Measurements from ENCODE around the gene CRB1. TPM values are rescaled to one million over a fixed set of nuclear protein-coding genes. Genes with fewer than 3 reads are reported as not detected.
"Not testable (repeated sequence)": the region's sequence is repeated elsewhere in the genome, so short reads cannot be mapped to it uniquely, and the experiment has no call there.

The CRB1 gene
- total RNA-seq, 1 experiment from 2014 or later, result 0.08 TPM

DNA sequence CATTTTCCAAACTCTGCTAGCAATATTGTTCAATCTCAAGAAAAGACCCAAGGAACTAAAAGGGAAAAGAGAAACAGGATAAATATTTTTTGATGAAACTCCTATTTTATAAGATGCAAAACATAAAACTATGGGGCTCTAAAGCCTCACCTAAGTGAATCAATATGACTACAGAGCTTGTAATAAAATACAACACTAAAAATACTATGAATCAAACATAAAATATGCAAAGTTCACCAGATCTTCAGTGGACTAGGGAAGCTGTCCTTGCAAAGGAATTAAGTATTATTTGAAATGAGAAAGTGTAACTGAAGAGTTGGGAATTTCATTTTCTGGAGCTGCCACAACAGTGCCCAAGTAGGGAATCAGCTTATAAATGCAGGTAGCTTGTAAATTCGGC is 124.5 kb downstream of the CRB1 start:
- no peaks in the 10 kb centered on the region for H3K4me1 ChIP-seq

DNA sequence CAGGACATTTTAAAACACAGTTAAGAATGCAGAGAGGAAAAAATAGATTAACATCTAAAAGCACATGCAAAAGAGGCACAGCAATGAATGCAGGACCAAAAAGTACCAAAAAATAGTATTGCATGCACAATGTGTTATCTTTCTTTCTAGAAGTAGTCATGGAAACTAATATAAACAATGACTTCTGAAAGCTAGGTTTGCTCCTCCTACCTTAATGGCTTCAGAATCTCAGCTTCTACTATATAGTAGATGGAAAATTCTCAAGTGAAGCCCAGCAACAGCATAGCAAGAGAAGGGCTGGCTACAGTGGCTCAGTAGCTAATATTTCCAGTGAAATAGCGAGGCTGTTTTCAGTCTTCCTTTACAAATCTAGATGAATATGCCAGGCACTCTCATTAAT is 125.1 kb downstream of the CRB1 start:
- no peaks in the 10 kb centered on the region for H3K9me3 ChIP-seq (replicated peaks)
- no peaks in the 10 kb centered on the region for H3K27me3 ChIP-seq
- no peak for DNase-seq
- no peak overlapping the region for H3K27ac ChIP-seq
- H3K4me1 ChIP-seq, result no peaks in the 10 kb centered on the region
- H3K36me3 ChIP-seq, result no peaks in the 10 kb centered on the region
- no peak overlapping the region for H3K4me3 ChIP-seq

More for the DNA sequence above, 124.5 kb downstream of the CRB1 start:
- Histone ChIP-seq H3K27me3 (no peaks in the 10 kb centered on the region), H3K27ac (no peak overlapping the region), H3K4me3 (no peak overlapping the region), H3K36me3 (no peaks in the 10 kb centered on the region), H3K9me3 (replicated peaks) (no peaks in the 10 kb centered on the region)
- no peak for DNase-seq

DNA sequence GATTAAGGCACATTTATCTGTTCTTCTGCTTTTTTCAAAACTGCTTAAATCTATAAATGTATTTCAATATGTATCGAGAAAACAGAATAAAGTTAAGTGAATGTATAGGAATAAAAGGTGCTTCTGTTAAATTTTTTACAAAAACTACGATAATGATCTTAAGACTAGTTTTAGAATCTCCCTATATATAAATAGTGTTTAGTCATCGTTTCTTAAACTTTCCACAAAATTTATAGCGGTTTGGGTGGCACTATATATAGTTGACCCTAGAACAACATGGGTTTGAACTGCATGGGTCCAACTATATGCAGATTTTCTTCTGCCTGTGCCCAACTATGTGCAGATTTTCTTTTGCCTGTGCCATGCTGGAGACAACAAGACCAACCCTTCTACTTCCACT is 125.7 kb downstream of the CRB1 start:
- no peaks in the 10 kb centered on the region for H3K36me3 ChIP-seq
- no peaks in the 10 kb centered on the region for H3K9me3 ChIP-seq (replicated peaks)
- no peaks in the 10 kb centered on the region for H3K27me3 ChIP-seq
- H3K4me3 ChIP-seq, result no peak overlapping the region
- no peak for DNase-seq
- no peaks in the 10 kb centered on the region for H3K4me1 ChIP-seq
- no peak overlapping the region for H3K27ac ChIP-seq

DNA sequence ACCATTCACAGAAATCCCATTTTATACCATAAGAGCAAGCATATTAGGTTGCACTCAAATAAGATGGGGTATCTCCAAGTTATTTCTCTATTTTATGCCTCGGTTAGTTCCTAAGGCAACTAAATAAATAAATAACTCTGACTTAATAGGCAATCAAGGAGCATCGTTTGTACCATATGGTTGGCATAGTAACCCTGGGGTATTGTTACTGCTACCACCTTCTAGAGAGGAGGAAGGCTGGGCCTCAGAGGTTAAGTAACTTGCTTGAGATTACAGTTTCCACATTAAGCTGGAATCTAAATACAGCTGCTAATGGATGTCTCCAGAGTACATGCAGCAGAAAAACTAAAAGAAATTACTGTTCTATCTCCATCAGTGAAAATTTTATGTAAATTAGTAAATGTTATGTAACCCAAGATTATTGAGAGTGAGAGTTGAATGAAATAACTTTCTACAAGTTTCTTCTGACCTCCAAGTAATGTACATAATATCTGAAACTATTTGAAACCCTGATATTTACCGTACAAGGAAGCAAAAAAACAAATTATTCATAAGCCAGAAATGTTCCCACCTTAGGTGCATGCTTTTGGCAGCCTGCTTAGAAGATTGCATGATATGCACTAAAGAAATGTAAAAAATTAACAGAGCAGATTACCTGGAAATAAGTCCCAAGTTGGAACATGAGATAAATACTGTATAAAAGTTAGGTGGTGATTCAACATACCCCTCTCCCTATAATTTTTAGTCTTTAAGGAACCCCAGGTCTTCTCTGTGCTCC is 127.0 kb downstream of the CRB1 start:
- no peaks in the 10 kb centered on the region for H3K9me3 ChIP-seq (replicated peaks)
- H3K4me1 ChIP-seq, result no peaks in the 10 kb centered on the region
- H3K4me3 ChIP-seq, result no peak overlapping the region
- H3K36me3 ChIP-seq, result no peaks in the 10 kb centered on the region
- no peaks in the 10 kb centered on the region for H3K27me3 ChIP-seq
- no peak for DNase-seq
- no peak overlapping the region for H3K27ac ChIP-seq

DNA sequence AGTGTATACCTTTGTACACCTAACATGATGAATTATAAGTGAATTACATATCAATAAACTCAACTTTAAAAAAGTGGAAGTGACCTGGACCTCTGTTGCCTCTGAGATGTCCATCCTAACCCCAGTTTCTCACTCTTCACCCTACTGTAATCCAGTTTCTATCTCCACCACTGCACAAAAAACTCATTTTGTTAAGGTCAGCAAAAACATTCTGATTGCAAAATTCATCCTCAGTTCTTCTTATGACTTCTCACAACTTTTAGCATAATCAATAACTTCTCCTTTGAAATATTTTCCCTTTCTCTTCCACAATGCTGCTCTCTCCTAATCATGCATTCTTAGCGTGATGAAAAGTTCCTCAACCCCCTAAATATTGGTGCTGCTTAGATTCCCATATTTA is 129.8 kb downstream of the CRB1 start:
- H3K27ac ChIP-seq, result no peak overlapping the region
- no peaks in the 10 kb centered on the region for H3K27me3 ChIP-seq
- H3K36me3 ChIP-seq, result no peaks in the 10 kb centered on the region
- DNase-seq, result no peak
- H3K4me3 ChIP-seq, result no peak overlapping the region
- no peaks in the 10 kb centered on the region for H3K4me1 ChIP-seq
- no peaks in the 10 kb centered on the region for H3K9me3 ChIP-seq (replicated peaks)

DNA sequence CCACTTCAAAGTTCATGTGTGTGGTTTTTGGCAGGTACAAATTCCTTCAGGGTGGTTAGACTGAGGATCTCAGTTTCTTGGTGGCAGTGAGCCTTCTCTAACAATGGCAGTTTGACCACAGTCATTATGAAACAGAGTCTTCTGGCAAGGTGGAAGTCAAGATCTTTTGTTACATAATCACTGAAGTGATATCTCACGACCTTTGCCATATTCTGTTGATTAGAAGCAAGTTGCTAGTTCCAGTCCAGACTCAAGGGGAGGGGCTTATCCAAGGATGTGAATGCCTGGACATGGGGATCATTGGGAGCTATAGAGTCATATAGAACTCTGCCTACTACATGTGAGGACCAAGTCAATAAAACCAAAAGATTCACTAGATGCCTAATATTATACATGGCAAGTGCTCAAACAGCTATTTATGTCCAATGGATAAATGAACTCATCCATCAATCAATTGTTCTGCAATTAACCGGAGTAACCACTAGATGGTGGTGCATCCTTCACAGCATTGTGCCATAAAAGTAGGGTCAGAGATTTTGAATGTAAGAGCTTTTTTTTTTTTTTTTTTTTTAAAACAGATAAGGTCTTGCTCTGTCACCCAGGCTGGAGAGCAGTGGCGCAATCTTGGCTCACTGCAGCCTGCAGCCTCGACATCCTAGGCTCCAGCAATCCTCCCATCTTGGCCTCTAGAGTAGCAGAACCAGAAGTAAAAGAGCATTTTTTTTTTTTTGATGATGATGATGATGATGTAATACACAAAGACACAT is 131.9 kb downstream of the CRB1 start:
- DNase-seq, result peak; percentile 3 to 48
- no peak overlapping the region for H3K4me3 ChIP-seq

DNA sequence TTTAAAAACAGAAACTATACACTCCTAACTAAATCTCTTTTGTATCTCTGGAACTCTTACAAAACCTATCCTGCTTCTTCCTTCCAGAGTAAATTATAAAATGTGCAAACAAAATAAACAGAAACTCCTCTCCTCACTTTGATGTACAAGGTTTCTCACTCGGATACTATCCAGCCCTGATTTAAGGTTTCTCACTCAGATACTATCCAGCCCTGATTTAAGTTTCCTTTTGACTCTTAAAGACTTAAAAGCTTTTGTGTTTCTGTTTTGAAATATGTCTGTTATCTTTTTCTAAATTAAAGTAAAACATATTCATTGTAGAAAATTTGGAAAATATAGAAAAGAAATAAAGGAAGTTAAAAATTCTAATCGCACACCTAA is 132.5 kb downstream of the CRB1 start:
- Histone ChIP-seq H3K4me3 (no peak overlapping the region), H3K4me1 (no peaks in the 10 kb centered on the region), H3K27ac (no peak overlapping the region), H3K27me3 (no peaks in the 10 kb centered on the region), H3K9me3 (replicated peaks) (no peaks in the 10 kb centered on the region), H3K36me3 (no peaks in the 10 kb centered on the region)
- DNase-seq, result no peak

More for the DNA sequence above, 131.9 kb downstream of the CRB1 start:
- Histone ChIP-seq H3K9me3 (replicated peaks) (no peaks in the 10 kb centered on the region), H3K36me3 (no peaks in the 10 kb centered on the region), H3K27me3 (no peaks in the 10 kb centered on the region), H3K4me1 (no peaks in the 10 kb centered on the region), H3K27ac (no peak overlapping the region)

DNA sequence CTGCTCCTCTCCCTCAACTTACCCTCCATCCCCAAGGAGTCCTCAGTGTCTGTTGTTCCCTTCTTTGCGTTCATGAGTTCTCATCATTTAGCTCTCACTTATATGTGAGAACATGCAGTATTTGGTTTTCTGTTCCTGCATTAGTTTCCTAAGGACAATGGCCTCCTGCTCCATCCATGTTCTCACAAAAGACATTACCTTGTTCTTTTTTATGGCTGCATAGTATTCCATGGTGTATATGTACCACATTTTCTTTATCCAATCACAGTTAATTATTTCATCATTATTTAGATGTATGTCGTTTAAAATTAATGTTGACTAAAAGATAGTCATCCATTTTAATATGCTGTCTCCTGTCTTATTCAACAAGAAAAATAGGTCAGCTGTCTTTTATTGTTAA is 134.1 kb downstream of the CRB1 start:
- no peak overlapping the region for H3K27ac ChIP-seq
- no peaks in the 10 kb centered on the region for H3K36me3 ChIP-seq
- H3K27me3 ChIP-seq, result no peaks in the 10 kb centered on the region
- no peaks in the 10 kb centered on the region for H3K9me3 ChIP-seq (replicated peaks)
- no peak overlapping the region for H3K4me3 ChIP-seq
- no peak for DNase-seq
- no peaks in the 10 kb centered on the region for H3K4me1 ChIP-seq

DNA sequence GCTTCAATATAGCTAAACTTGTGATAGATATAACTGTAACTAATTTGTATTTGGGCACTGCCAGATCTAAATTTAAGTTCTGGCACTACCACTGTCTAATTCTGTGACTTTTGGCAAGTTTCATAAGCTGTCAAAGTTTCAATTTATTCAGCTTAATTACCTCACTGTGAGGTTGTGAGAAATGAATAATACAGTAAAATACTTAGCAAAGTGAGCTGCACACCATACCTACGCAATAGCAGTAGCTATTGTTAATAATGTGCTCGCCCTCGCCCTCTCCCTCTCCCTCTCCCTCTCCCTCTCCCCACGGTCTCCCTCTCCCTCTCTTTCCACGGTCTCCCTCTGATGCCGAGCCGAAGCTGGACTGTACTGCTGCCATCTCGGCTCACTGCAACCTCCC is 136.7 kb downstream of the CRB1 start:
- H3K4me1 ChIP-seq; DNase-seq; H3K27ac ChIP-seq; H3K4me3 ChIP-seq; H3K27me3 ChIP-seq; H3K36me3 ChIP-seq; H3K9me3 ChIP-seq (replicated peaks): not testable (repeated sequence)

DNA sequence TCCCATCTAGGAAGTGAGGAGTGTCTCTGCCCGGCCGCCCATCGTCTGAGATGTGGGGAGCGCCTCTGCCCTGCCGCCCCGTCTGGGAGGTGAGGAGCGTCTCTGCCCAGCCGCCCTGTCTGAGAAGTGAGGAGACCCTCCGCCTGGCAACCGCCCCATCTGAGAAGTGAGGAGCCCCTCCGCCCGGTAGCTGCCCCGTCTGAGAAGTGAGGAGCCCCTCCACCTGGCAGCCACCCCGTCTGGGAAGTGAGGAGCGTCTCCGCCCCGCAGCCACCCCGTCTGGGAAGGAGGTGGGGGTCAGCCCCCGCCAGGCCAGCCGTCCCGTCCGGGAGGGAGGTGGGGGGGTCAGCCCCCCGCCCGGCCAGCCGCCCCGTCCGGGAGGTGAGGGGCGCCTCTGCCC is 137.6 kb downstream of the CRB1 start:
- H3K4me3 ChIP-seq; H3K9me3 ChIP-seq (replicated peaks); H3K36me3 ChIP-seq; H3K27me3 ChIP-seq; H3K4me1 ChIP-seq; H3K27ac ChIP-seq; DNase-seq: not testable (repeated sequence)

DNA sequence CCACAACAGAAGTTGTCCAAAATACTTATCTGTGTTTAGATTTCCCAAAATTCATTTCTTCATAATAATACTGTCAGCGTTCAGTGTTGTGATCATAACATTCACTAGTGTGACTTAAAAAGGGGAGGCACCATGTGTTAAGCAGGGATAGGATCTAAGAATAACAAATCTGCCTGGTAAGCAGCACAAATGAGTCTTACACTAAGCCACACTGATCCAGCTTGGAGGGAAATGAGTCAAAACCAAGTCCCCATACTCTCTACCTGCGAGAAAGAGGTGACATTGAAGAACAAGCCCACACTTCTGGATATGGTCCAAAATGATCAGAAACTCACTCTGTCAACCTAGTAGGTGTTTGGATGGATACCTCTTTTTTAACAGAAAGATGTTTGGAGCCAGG is 145.5 kb downstream of the CRB1 start:
- Histone ChIP-seq H3K4me1 (no peaks in the 10 kb centered on the region), H3K9me3 (replicated peaks) (no peaks in the 10 kb centered on the region), H3K4me3 (no peak overlapping the region), H3K27me3 (no peaks in the 10 kb centered on the region), H3K27ac (no peak overlapping the region), H3K36me3 (no peaks in the 10 kb centered on the region)
- DNase-seq, result no peak

DNA sequence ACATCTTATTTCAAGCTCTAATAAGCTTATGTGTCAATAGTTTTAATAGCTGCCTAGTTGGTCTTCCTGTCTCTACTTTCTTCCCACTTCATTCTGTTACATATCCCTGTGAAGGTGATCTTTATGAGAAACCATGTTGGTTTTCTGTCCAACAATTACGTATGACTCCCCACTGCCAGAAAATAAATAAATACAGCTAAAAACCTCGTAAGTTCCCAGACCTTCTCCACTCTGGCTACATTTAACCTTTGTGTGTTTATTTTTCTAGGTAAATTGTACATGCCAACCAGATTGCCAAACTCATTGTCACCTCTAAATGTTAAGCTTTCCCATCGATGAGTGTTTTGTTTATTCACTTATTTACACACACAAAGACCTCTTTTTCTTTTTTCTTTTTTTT is 147.2 kb downstream of the CRB1 start:
- H3K9me3 ChIP-seq (replicated peaks), result no peaks in the 10 kb centered on the region
- no peaks in the 10 kb centered on the region for H3K4me1 ChIP-seq
- no peaks in the 10 kb centered on the region for H3K36me3 ChIP-seq
- H3K27me3 ChIP-seq, result no peaks in the 10 kb centered on the region
- H3K27ac ChIP-seq, result no peak overlapping the region
- no peak for DNase-seq
- no peak overlapping the region for H3K4me3 ChIP-seq

DNA sequence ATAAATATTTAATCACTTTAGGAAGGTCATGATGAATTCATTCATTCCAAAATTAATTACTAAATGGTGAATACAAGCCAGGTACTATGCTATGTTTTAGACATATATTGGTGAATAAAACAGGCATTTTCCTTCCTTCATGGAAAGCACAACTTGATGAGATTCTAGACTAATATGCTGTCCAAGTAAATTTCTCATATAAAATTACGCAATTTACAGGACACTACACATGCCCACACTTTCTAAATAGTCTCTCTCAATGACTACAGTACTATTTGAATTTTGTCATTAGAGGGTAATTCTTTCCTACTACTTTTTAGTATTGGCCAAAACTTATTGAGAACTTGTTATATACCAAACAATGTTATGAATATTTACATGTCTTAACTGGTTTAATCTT is 150.6 kb downstream of the CRB1 start:
- H3K4me1 ChIP-seq, result no peaks in the 10 kb centered on the region
- no peak for DNase-seq
- no peaks in the 10 kb centered on the region for H3K9me3 ChIP-seq (replicated peaks)
- H3K36me3 ChIP-seq, result no peaks in the 10 kb centered on the region
- no peak overlapping the region for H3K27ac ChIP-seq
- no peak overlapping the region for H3K4me3 ChIP-seq
- H3K27me3 ChIP-seq, result no peaks in the 10 kb centered on the region

DNA sequence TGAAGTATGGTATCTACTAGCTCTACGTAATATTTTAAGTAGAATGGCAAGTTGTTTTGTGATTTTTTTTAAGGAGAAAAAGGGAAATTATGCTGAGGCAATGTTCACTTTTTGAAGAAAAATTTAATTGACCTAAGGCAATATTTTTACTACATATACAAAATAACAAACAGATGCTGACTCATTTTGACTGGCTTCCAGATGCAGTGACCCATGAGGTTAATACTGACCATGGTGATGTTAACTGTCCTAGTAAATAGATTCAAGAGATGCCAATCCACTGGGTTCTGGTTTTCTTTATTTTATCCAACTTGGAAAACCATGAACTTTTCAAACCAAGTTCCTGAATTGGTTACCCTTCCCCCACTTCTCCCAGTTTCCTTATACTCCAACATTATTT is 154.9 kb downstream of the CRB1 start:
- Histone ChIP-seq H3K4me1 (no peaks in the 10 kb centered on the region), H3K9me3 (replicated peaks) (no peaks in the 10 kb centered on the region), H3K27ac (no peak overlapping the region), H3K27me3 (no peaks in the 10 kb centered on the region), H3K36me3 (no peaks in the 10 kb centered on the region), H3K4me3 (no peak overlapping the region)
- DNase-seq, result no peak

DNA sequence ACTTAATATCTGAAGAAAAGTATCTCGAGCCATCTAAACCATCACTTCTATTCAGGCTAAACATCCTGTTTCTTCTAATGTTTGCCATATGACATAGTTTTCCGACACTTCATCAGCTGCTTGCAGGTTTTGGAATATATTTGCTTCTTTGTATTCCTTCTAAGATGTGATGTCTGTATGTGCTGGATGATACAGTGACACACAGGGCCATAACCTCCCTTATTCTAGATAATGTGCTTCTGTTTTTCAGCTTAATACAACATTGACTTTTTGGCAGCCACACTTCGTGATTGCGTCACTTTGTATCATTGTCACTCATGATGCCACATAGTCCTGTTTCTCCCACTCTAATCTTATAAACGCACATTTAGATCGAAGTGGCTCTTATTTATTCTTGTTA is 156.3 kb downstream of the CRB1 start:
- no peaks in the 10 kb centered on the region for H3K36me3 ChIP-seq
- DNase-seq, result no peak
- H3K4me1 ChIP-seq, result no peaks in the 10 kb centered on the region
- H3K27ac ChIP-seq, result no peak overlapping the region
- H3K4me3 ChIP-seq, result no peak overlapping the region
- H3K9me3 ChIP-seq (replicated peaks), result no peaks in the 10 kb centered on the region
- H3K27me3 ChIP-seq, result no peaks in the 10 kb centered on the region

DNA sequence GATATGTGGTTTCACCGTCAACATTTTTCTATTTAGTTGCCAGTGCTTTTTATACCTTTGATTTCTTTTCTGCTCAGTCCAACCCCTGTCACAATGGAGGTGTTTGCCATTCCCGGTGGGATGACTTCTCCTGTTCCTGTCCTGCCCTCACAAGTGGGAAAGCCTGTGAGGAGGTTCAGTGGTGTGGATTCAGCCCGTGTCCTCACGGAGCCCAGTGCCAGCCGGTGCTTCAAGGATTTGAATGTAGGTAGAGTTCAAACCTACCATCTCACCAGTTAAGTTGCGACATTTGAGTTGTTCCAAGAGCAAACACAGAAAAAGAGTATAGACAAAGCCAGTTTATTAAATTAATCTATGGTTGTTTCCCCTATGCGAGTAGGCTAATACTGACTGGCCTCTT is 161.3 kb downstream of the CRB1 start:
- Histone ChIP-seq H3K36me3 (no peaks in the 10 kb centered on the region), H3K9me3 (replicated peaks) (no peaks in the 10 kb centered on the region), H3K27me3 (no peaks in the 10 kb centered on the region), H3K27ac (no peak overlapping the region), H3K4me1 (no peaks in the 10 kb centered on the region), H3K4me3 (no peak overlapping the region)
- DNase-seq, result no peak

Measured in SJCRH30 (cell line).